ENCODE results near the gene RAB20. TPM values are rescaled to one million over a fixed set of nuclear protein-coding genes. Genes with fewer than 3 reads are reported as not detected.

Gene RAB20
- total RNA-seq, 1 donor from 2014 or later: 8.2 TPM

DNA sequence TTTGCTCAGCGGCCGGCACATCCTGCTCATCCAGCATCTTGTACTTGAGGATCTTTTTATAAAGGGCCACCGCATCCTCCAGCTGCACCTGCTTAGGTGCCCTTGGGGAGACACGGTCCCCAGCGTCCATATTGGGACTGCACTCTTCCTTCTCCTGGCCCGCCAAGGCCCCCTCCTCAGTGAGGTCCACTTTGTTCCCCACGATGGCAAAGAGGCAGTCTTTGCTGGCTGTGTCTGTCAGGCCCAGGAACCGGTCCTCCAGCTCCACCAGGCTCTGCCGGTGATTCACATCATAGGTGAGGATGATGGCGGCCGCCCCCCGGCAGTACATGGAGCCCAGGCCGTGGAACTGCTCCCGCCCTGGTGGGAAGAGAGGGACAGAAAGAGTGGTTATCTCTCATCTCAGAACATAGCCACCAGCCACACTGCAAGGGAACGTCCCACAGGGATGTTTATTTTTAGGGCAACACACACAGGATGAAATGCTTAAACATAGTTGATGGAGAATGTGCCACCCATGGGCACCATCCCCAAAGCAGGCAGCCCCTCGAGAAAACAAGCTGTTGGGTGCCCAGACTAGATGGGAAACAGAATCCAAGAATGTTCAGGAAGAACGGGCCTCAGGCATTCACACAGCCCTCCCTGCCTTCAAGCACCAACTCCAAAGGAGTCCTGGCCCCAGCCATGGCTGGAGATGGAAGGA lies 37.5 kb downstream of the RAB20 start:
- TF ChIP-seq, protein P1, sequence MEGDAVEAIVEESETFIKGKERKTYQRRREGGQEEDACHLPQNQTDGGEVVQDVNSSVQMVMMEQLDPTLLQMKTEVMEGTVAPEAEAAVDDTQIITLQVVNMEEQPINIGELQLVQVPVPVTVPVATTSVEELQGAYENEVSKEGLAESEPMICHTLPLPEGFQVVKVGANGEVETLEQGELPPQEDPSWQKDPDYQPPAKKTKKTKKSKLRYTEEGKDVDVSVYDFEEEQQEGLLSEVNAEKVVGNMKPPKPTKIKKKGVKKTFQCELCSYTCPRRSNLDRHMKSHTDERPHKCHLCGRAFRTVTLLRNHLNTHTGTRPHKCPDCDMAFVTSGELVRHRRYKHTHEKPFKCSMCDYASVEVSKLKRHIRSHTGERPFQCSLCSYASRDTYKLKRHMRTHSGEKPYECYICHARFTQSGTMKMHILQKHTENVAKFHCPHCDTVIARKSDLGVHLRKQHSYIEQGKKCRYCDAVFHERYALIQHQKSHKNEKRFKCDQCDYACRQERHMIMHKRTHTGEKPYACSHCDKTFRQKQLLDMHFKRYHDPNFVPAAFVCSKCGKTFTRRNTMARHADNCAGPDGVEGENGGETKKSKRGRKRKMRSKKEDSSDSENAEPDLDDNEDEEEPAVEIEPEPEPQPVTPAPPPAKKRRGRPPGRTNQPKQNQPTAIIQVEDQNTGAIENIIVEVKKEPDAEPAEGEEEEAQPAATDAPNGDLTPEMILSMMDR (IDR thresholded peaks at IDR 0.05; ENCODE audit: insufficient read depth, low read length, severe bottlenecking): no peak
- H3K36me3 ChIP-seq (ENCODE audit: control insufficient read depth, insufficient read depth, low read length): peaks cover 1% of the 10 kb centered on the region
- no peak overlapping the region for H3K4me3 ChIP-seq (ENCODE audit: low read depth, low read length)
- no peak for DNase-seq (ENCODE audit: low read depth)
- no peaks in the 10 kb centered on the region for H3K27me3 ChIP-seq (ENCODE audit: control insufficient read depth, insufficient read depth, low read length)
- FAIRE-seq: no peak

DNA sequence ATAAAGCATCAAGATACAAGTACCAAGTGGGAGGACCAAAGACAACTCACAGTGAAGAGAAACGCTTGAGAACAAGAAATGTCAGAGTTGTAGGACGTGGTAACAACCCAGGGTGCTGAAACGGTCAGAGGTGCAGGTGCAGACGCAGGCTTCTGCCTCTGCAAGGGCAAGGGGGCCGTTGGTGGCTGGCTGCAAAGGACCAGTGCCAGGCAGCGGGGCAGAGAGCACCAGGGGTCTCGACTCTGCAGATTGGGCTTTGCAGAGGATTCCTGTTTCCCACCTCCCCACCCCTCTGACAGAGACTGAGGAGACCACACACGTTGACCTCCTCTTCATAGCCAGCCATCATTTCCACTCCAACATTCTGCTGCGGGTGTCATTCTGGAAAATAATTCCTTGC lies 38.3 kb downstream of the RAB20 start:
- DNase-seq (ENCODE audit: low read depth): no peak
- no peak overlapping the region for H3K4me3 ChIP-seq (ENCODE audit: low read depth, low read length)
- H3K36me3 ChIP-seq (ENCODE audit: control insufficient read depth, insufficient read depth, low read length): peaks cover 1% of the 10 kb centered on the region
- TF ChIP-seq, protein P1 (IDR thresholded peaks at IDR 0.05; ENCODE audit: insufficient read depth, low read length, severe bottlenecking): no peak
- no peaks in the 10 kb centered on the region for H3K27me3 ChIP-seq (ENCODE audit: control insufficient read depth, insufficient read depth, low read length)
- FAIRE-seq: no peak

DNA sequence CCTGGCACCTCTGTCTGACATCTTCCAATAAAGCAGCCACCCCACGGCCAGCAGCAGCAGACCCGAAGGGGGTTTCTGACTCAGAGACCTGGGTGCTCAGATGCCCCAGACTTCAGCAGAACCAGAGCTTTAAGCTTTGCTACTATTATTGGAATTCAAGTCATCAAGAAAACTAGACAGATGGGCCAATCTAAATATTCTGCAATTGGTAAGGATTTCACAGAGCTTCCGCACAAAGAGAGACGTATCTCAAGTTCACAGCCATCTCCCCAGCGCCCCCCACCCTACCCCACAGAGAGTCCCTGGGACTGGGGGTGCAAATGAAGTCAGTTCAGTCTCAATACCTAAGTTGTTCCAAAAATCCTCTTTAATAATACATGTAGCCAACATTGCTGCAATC lies 38.8 kb downstream of the RAB20 start:
- Histone ChIP-seq H3K27me3 (ENCODE audit: control insufficient read depth, insufficient read depth, low read length) (no peaks in the 10 kb centered on the region), H3K36me3 (ENCODE audit: control insufficient read depth, insufficient read depth, low read length) (peaks cover 1% of the 10 kb centered on the region), H3K4me3 (ENCODE audit: low read depth, low read length) (no peak overlapping the region)
- DNase-seq (ENCODE audit: low read depth) (no peak), FAIRE-seq (no peak)
- TF ChIP-seq, protein P1 (IDR thresholded peaks at IDR 0.05; ENCODE audit: insufficient read depth, low read length, severe bottlenecking): no peak

DNA sequence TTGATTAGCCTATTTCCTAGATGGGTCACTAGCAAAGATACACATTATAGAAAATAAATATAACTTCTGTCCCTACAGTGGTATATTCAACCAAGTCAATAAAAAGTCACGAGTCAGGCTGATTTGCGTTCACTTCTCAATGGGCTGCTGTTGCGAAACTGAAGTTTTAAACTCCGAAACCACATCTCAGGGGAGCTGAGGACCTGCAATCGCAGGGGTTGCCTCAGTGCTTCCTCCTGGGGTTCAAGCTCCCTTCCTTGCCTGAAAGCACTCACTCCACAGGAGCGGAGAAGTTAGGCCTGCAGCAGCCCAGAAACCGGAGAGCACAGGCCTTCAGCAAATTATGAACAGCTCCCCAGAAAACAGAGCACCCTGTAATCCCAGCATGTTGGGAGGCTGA lies 39.6 kb downstream of the RAB20 start:
- DNase-seq (ENCODE audit: low read depth) (no peak), FAIRE-seq (peak; percentile 7)
- TF ChIP-seq, protein P1 (IDR thresholded peaks at IDR 0.05; ENCODE audit: insufficient read depth, low read length, severe bottlenecking): no peak
- no peak overlapping the region for H3K4me3 ChIP-seq (ENCODE audit: low read depth, low read length)
- H3K36me3 ChIP-seq (ENCODE audit: control insufficient read depth, insufficient read depth, low read length): peaks cover 1% of the 10 kb centered on the region
- no peaks in the 10 kb centered on the region for H3K27me3 ChIP-seq (ENCODE audit: control insufficient read depth, insufficient read depth, low read length)

DNA sequence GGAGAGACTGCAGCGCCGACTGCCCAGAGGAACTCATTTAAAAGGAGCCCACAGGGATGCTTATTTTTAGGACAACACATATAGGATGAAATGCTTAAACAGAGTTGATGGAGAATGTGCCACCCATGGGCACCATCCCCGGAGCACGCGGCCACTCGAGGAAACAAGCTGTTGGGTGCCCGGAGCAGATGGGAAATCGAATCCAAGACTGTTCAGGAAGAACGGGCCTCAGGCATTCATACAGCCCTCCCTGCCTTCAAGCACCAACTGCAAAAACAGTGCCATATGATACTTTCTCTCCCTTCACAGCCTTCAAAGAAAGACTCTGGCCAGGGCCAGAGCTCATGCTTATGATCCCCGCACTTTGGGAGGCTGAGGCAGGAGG lies 40.2 kb downstream of the RAB20 start:
- Histone ChIP-seq H3K27me3 (ENCODE audit: control insufficient read depth, insufficient read depth, low read length) (no peaks in the 10 kb centered on the region), H3K4me3 (ENCODE audit: low read depth, low read length) (no peak overlapping the region), H3K36me3 (ENCODE audit: control insufficient read depth, insufficient read depth, low read length) (peaks cover 1% of the 10 kb centered on the region)
- TF ChIP-seq, protein P1 (IDR thresholded peaks at IDR 0.05; ENCODE audit: insufficient read depth, low read length, severe bottlenecking): no peak
- DNase-seq (ENCODE audit: low read depth) (no peak), FAIRE-seq (no peak)
